SK-N-SH treated with all-trans-retinoic acid at 6 μM for 48 hours (cell line): Measurements from ENCODE around the gene INPP5E.

ENCODE experiments used
- ATAC-seq: fragments of 200-7000 bp; cut with Tn5 transposase; 3 replicates; pipeline ENCODE4 v1.9.1; 2020; ENCODE audit warnings: mild to moderate bottlenecking, moderate library complexity
- ARNTL ChIP-seq: fragments of 450-650 bp; formaldehyde crosslinking; IDR thresholded peaks from 2 replicates; pipeline ENCODE4 v1.5.0; 2020; ENCODE audit warnings: low read depth, mild to moderate bottlenecking, moderate library complexity, borderline replicate concordance
- BACH2 ChIP-seq: fragments of 250-450 bp; sonication (Bioruptor Pico); IDR thresholded peaks from 2 replicates; pipeline ENCODE4 v1.9.0; 2021; ENCODE audit warnings: mild to moderate bottlenecking, borderline replicate concordance
- CSDC2 ChIP-seq: fragments of 250-450 bp; sonication (Bioruptor Pico); IDR thresholded peaks from 2 replicates; pipeline ENCODE4 v1.5.0; 2020; ENCODE audit warnings: mild to moderate bottlenecking, moderate library complexity
- ESRRG ChIP-seq: fragments of 250-450 bp; sonication (Bioruptor Pico); IDR thresholded peaks from 2 replicates; pipeline ENCODE4 v1.6.1; 2021; ENCODE audit warnings: mild to moderate bottlenecking
- GLIS3 ChIP-seq: fragments of 250-450 bp; sonication (Bioruptor Pico); IDR thresholded peaks from 2 replicates; pipeline ENCODE4 v1.5.0; 2020; ENCODE audit warnings: mild to moderate bottlenecking, moderate library complexity
- ISL1 ChIP-seq: fragments of 250-450 bp; sonication (Bioruptor Pico); IDR thresholded peaks from 2 replicates; pipeline ENCODE4 v2.1.2; 2022; ENCODE audit warnings: mild to moderate bottlenecking, moderate library complexity
- OSR1 ChIP-seq: fragments of 250-450 bp; sonication (Bioruptor Pico); IDR thresholded peaks from 2 replicates; pipeline ENCODE4 v1.8.0; 2022; ENCODE audit warnings: moderate library complexity, mild to moderate bottlenecking, inconsistent platforms
- POU6F1 ChIP-seq: fragments of 250-450 bp; sonication (Bioruptor Pico); IDR thresholded peaks from 2 replicates; pipeline ENCODE4 v1.8.0; 2021; ENCODE audit warnings: low read depth, mild to moderate bottlenecking, moderate library complexity, borderline replicate concordance
- PPARA ChIP-seq: fragments of 250-450 bp; sonication (Bioruptor Pico); IDR thresholded peaks from 2 replicates; pipeline ENCODE4 v1.5.0; 2020; ENCODE audit warnings: mild to moderate bottlenecking, borderline replicate concordance
- RARB ChIP-seq: fragments of 250-450 bp; sonication (Bioruptor Pico); IDR thresholded peaks from 2 replicates; pipeline ENCODE4 v1.8.0; 2021; ENCODE audit warnings: mild to moderate bottlenecking, moderate library complexity
- SNAI2 ChIP-seq: fragments of 250-450 bp; sonication (Bioruptor Pico); IDR thresholded peaks from 2 replicates; pipeline ENCODE4 v1.5.0; 2020; ENCODE audit warnings: mild to moderate bottlenecking, moderate library complexity
- TOX ChIP-seq: fragments of 250-450 bp; sonication (Bioruptor Pico); IDR thresholded peaks from 2 replicates; pipeline ENCODE4 v1.8.0; 2021; ENCODE audit warnings: mild to moderate bottlenecking, moderate library complexity, borderline replicate concordance
- TSHZ2 ChIP-seq: fragments of 250-450 bp; sonication (Bioruptor Pico); IDR thresholded peaks from 2 replicates; pipeline ENCODE4 v1.5.0; 2020; ENCODE audit warnings: mild to moderate bottlenecking, moderate library complexity
- ZFP3 ChIP-seq: fragments of 250-450 bp; sonication (Bioruptor Pico); IDR thresholded peaks from 2 replicates; pipeline ENCODE4 v1.5.0; 2020; ENCODE audit warnings: mild to moderate bottlenecking, moderate library complexity
- ZFP30 ChIP-seq: fragments of 450-650 bp; formaldehyde crosslinking; IDR thresholded peaks from 2 replicates; pipeline ENCODE4 v1.5.0; 2022; ENCODE audit warnings: mild to moderate bottlenecking, moderate library complexity
- TF ChIP-seq, protein P1 (sequence below): fragments of 250-450 bp; sonication (Bioruptor Pico); IDR thresholded peaks from 2 replicates; pipeline ENCODE4 v1.8.0; 2020; ENCODE audit warnings: mild to moderate bottlenecking, moderate library complexity, borderline replicate concordance
- TF ChIP-seq, protein P2 (sequence below): fragments of 250-450 bp; sonication (Bioruptor Pico); IDR thresholded peaks from 2 replicates; pipeline ENCODE4 v1.5.1; 2020; ENCODE audit warnings: low read depth, mild to moderate bottlenecking, moderate library complexity
- TF ChIP-seq, protein P3 (sequence below): fragments of 250-450 bp; sonication (Bioruptor Pico); IDR thresholded peaks from 2 replicates; pipeline ENCODE4 v1.5.1; 2021; ENCODE audit warnings: mild to moderate bottlenecking, moderate library complexity

Gene INPP5E

DNA sequence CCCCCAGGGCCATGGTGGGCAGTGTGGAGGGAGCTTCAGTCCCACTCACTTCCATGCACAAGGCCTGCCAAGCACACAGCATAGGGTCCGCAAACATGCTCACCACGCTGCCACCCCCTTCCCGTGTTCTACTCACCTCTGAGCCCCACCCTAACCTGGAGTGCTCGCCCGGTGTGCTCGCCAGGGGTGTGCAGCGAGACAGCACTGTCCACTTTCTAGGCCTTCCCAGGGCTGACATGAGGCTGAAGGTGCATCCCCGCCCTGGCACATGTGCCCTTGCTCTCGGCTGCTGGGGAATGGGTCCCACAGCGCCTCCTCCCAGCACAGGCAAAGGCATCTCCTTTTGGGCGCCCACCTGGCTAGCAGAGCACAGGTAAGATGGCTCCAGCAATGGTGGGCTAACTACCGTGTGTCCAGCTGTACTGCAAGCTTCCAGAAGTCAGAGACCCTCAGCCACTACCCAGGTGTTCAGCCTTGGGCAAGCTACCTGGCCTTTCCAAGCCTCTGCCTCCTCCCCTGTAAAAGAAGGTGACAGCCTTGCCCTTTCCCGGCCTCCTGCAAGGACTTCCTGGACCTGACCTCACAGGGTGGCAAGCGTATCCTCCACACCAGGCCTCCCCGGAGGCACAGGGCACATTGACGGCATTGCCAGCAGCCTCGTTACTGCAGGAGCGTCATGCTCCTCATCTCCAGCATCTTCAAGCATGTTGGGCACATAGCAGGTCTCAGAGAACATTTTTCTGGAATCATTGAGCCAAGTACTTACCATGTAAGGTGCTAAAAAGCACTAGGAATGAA, 47.4 kb upstream of the INPP5E start:
- TF ChIP-seq BACH2 (CRISPR knock-in tag) (no peak), TOX (no peak), RARB (CRISPR knock-in tag) (no peak), ARNTL (CRISPR knock-in tag) (no peak), CSDC2 (no peak), ZFP3 (no peak), TSHZ2 (CRISPR knock-in tag) (no peak), ZFP30 (CRISPR knock-in tag) (no peak), SNAI2 (CRISPR knock-in tag) (no peak), OSR1 (CRISPR knock-in tag) (no peak), ISL1 (CRISPR knock-in tag) (no peak)
- TF ChIP-seq, protein P1, sequence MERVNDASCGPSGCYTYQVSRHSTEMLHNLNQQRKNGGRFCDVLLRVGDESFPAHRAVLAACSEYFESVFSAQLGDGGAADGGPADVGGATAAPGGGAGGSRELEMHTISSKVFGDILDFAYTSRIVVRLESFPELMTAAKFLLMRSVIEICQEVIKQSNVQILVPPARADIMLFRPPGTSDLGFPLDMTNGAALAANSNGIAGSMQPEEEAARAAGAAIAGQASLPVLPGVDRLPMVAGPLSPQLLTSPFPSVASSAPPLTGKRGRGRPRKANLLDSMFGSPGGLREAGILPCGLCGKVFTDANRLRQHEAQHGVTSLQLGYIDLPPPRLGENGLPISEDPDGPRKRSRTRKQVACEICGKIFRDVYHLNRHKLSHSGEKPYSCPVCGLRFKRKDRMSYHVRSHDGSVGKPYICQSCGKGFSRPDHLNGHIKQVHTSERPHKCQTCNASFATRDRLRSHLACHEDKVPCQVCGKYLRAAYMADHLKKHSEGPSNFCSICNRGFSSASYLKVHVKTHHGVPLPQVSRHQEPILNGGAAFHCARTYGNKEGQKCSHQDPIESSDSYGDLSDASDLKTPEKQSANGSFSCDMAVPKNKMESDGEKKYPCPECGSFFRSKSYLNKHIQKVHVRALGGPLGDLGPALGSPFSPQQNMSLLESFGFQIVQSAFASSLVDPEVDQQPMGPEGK (CRISPR knock-in tag): no peak
- TF ChIP-seq, protein P2, sequence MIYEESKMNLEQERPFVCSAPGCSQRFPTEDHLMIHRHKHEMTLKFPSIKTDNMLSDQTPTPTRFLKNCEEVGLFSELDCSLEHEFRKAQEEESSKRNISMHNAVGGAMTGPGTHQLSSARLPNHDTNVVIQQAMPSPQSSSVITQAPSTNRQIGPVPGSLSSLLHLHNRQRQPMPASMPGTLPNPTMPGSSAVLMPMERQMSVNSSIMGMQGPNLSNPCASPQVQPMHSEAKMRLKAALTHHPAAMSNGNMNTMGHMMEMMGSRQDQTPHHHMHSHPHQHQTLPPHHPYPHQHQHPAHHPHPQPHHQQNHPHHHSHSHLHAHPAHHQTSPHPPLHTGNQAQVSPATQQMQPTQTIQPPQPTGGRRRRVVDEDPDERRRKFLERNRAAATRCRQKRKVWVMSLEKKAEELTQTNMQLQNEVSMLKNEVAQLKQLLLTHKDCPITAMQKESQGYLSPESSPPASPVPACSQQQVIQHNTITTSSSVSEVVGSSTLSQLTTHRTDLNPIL: no peak
- ATAC-seq: no peak

- no peak for ATAC-seq
- no peak for TF ChIP-seq TOX
- TF ChIP-seq ESRRG (CRISPR knock-in tag): no peak
- no peak for TF ChIP-seq ZFP3
- no peak for TF ChIP-seq GLIS3 (CRISPR knock-in tag)
- TF ChIP-seq, protein P3, sequence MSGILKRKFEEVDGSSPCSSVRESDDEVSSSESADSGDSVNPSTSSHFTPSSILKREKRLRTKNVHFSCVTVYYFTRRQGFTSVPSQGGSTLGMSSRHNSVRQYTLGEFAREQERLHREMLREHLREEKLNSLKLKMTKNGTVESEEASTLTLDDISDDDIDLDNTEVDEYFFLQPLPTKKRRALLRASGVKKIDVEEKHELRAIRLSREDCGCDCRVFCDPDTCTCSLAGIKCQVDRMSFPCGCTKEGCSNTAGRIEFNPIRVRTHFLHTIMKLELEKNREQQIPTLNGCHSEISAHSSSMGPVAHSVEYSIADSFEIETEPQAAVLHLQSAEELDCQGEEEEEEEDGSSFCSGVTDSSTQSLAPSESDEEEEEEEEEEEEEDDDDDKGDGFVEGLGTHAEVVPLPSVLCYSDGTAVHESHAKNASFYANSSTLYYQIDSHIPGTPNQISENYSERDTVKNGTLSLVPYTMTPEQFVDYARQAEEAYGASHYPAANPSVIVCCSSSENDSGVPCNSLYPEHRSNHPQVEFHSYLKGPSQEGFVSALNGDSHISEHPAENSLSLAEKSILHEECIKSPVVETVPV (CRISPR knock-in tag): no peak
- no peak for TF ChIP-seq ZFP30 (CRISPR knock-in tag)
Measured at GRCh38 chr9:136486131-136486530, 46.5 kb upstream of the INPP5E start.

DNA sequence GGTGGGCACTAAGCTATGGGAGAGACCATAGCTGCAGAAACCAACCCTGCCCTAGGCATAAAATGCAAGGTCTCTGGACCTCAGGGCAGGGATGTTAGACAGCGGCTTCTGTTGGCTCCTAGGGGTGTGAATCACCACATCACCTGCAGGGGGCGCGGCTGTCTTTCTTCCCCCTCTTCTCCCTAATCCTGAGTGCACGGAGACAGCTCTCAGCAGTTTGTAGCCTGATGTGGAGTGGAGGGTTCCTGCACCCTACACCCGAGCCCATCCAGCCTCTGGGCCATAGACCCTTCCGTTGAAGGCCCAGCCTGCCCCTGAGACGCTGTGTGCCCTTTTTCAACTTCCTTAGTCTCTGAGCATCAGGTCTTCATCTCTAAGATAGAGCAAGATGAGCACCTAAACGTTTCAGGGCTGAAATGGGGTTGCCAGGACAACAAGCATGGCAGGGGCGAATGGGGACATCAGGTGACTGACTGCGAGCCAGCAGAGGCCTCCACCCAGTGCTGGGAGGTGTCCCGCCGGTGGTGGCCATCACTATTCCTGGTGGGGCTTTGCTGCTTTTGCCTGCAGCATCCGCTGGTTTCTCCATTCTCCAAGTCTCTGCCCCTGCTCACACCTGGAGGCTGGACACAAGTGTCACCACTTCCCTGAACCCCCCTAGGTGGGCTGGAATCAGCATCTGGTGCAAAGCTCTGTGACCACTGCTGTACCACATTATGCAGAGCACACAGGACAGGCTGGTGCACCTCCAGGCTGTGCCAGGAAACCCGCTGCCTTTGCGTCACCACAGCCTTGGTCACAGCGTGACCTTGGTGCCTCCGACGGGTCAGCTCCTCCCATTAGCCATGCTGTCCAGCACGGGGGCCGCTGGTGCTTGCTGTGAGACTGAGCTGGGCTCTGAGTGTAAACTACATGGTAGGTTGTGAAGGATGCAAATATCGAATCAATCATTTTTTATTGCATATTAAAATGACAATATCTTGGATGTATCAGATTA, 45.7 kb upstream of the INPP5E start:
- TF ChIP-seq ZFP3: no peak
- no peak for TF ChIP-seq PPARA
- no peak for TF ChIP-seq SNAI2 (CRISPR knock-in tag)
- TF ChIP-seq, protein P2: no peak
- no peak for TF ChIP-seq TOX
- no peak for TF ChIP-seq POU6F1 (CRISPR knock-in tag)
- no peak for TF ChIP-seq RARB (CRISPR knock-in tag)

More for the DNA sequence above, 45.7 kb upstream of the INPP5E start:
- ATAC-seq: peak; percentile 70
